AG04449 (cell line): ENCODE measurements around the gene RHOH.

Experiments
- CTCF ChIA-PET: fragments of 350-600 bp; formaldehyde crosslinking; extraction: SDS; loops from one replicate; lab custom pipeline; 2021; ENCODE audit warnings: antibody characterized with exemption; lab: Yijun Ruan, JAX
- POLR2A ChIA-PET: fragments of 400-600, 350-600 bp; formaldehyde crosslinking; extraction: SDS; loops from one replicate; lab custom pipeline; 2020; ENCODE audit warnings: antibody characterized with exemption, inconsistent platforms; lab: Yijun Ruan, JAX
- DNase-seq: peaks from one replicate; pipeline ENCODE4 v3.0.0-alpha.2; 2010; ENCODE audit warnings: low read depth, low spot score
- H3K4me3 ChIP-seq: 2 replicates; pipeline ENCODE4 v1.5.1; 2011; ENCODE audit warnings: low read depth, mild to moderate bottlenecking, control low read depth, low read length
- CTCF ChIP-seq: IDR thresholded peaks from one replicate; pipeline ENCODE4 v1.5.1; 2011; ENCODE audit warnings: mild to moderate bottlenecking, moderate library complexity, low read length, control low read depth, inconsistent platforms; ENCODE audit not compliant: insufficient read depth; ENCODE audit errors: missing control alignments

Gene RHOH

GRCh38 chr4:40176602-40177001 is 20.2 kb upstream of the RHOH start:
- ChIA-PET POLR2A (no interaction called here), CTCF (no interaction called here)
- no peak for DNase-seq
- no peak overlapping the region for H3K4me3 ChIP-seq
- no peak for TF ChIP-seq CTCF

GRCh38 chr4:40177591-40177990 is 19.2 kb upstream of the RHOH start:
- ChIA-PET CTCF (no interaction called here), POLR2A (no interaction called here)
- no peak for DNase-seq
- no peak for TF ChIP-seq CTCF
- H3K4me3 ChIP-seq = no peak overlapping the region

DNA sequence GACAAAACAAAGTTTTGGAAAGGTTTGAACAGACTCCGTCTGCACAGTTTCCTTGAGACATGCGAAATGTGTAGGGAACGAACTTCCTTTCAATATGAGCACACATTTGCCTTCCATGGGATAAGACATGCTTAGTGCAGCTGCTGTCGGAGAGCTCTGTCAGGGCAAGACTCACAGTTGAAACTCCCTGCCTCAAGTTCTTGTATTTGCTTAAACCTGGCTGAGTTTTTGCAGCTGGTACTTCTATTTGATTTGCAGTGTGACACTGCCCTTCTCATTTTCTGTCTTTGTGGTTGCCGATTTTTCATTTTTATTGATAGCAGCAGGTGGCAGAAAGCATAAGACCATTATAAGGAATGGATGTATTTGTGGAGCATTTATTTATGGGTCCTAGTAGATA is 18.2 kb upstream of the RHOH start:
- POLR2A ChIA-PET = interaction anchor here (0.6 kb wide), 1 partner anchor 1723 kb away, joined by 3 read pairs; no protein-coding TSS in a partner anchor
- no peak for TF ChIP-seq CTCF
- no peak overlapping the region for H3K4me3 ChIP-seq
- CTCF ChIA-PET = interaction anchor here (0.6 to 0.8 kb wide), 2 partner anchors 28 to 44 kb away, joined by 3 read pairs; no protein-coding TSS in a partner anchor
- DNase-seq = no peak

- ChIA-PET CTCF (interaction anchor here (0.8 kb wide), 1 partner anchor 29 kb away, joined by 3 read pairs; no protein-coding TSS in a partner anchor), POLR2A (no interaction called here)
- no peak for TF ChIP-seq CTCF
- H3K4me3 ChIP-seq = no peak overlapping the region
- DNase-seq = no peak
Observed at GRCh38 chr4:40179360-40179759, 17.5 kb upstream of the RHOH start.

GRCh38 chr4:40180356-40180755 is 16.5 kb upstream of the RHOH start:
- H3K4me3 ChIP-seq = no peak overlapping the region
- TF ChIP-seq CTCF = no peak
- ChIA-PET CTCF (no interaction called here), POLR2A (no interaction called here)
- peak; percentile 68 for DNase-seq

GRCh38 chr4:40182001-40182400 is 14.8 kb upstream of the RHOH start:
- no peak overlapping the region for H3K4me3 ChIP-seq
- CTCF ChIA-PET = interaction anchor here (1.2 kb wide), 1 partner anchor 38 kb away, joined by 3 read pairs; no protein-coding TSS in a partner anchor
- TF ChIP-seq CTCF = no peak
- DNase-seq = no peak
- POLR2A ChIA-PET = no interaction called here
